SJSA1 (cell line): ENCODE results near the gene TIGD4. TPM values are rescaled to one million over a fixed set of nuclear protein-coding genes. Genes with fewer than 3 reads are reported as not detected.

Experiments
- DNase-seq, 2 experiments: peaks; one replicate each; pipeline ENCODE4 v3.0.0-alpha.2; 2015 to 2020; ENCODE audit warnings: low spot score in 2 of 2, low read depth in 1 of 2
- H3K27ac ChIP-seq: fragments of 250-450 bp; sonication (Bioruptor Pico); 2 replicates; pipeline ENCODE4 v1.5.1; 2020; ENCODE audit warnings: mild to moderate bottlenecking, moderate library complexity
- H3K27me3 ChIP-seq: fragments of 250-450 bp; sonication (Bioruptor Pico); replicated peaks from 2 replicates; pipeline ENCODE4 v1.5.1; 2020; ENCODE audit warnings: mild to moderate bottlenecking, moderate library complexity
- H3K36me3 ChIP-seq: fragments of 250-450 bp; sonication (Bioruptor Pico); 2 replicates; pipeline ENCODE4 v1.5.1; 2020; ENCODE audit warnings: mild to moderate bottlenecking
- H3K4me1 ChIP-seq: fragments of 250-450 bp; sonication (Bioruptor Pico); replicated peaks from 2 replicates; pipeline ENCODE4 v1.6.1; 2021; ENCODE audit warnings: mild to moderate bottlenecking
- H3K4me3 ChIP-seq: fragments of 250-450 bp; sonication (Bioruptor Pico); 2 replicates; pipeline ENCODE4 v1.5.1; 2020; ENCODE audit warnings: mild to moderate bottlenecking
- H3K9me3 ChIP-seq: fragments of 250-450 bp; sonication (Bioruptor Pico); replicated peaks from 2 replicates; pipeline ENCODE4 v1.5.1; 2020; ENCODE audit warnings: mild to moderate bottlenecking
- total RNA-seq: library from RNA; depleted of rRNA; stranded (reverse); fragments of >200 nt; shearing (Covaris generic); gene quantifications from 2 replicates; pipeline ENCODE4 v1.2.3, GENCODE V29; 2014; rRNA removed

TIGD4 gene
- 0.18 TPM in 1 of 2 replicates, not detected in the other for total RNA-seq

- peaks cover 20% of the 10 kb centered on the region for H3K4me1 ChIP-seq
- H3K36me3 ChIP-seq: peaks cover 5% of the 10 kb centered on the region
- H3K9me3 ChIP-seq: no peaks in the 10 kb centered on the region
- H3K4me3 ChIP-seq: peak within 1 kb of the TSS; percentile 63
- peak; percentile 97 for DNase-seq
- H3K27ac ChIP-seq: peak within 1 kb of the TSS; percentile 68
- no peaks in the 10 kb centered on the region for H3K27me3 ChIP-seq
Measured at GRCh38 chr4:152779513-152780266, at the start of gene TIGD4, which contains the start of gene ARFIP1. Gene TIGD4, minus strand, starts transcription at chr4:152779730. Its CDS starts 8,726 bp downstream, at chr4:152771004. Gene ARFIP1, plus strand, starts transcription at chr4:152779954. Its CDS starts 49,680 bp downstream, at chr4:152829634.

GRCh38 chr4:152828122-152828521 is 48.6 kb upstream of the TIGD4 start:
- no peak for DNase-seq
- H3K36me3 ChIP-seq: peaks cover 4% of the 10 kb centered on the region; the same call in 1 of the 2 replicates
- peaks cover 18% of the 10 kb centered on the region for H3K4me1 ChIP-seq
- H3K27ac ChIP-seq: no peak overlapping the region
- no peaks in the 10 kb centered on the region for H3K9me3 ChIP-seq
- no peak overlapping the region for H3K4me3 ChIP-seq
- H3K27me3 ChIP-seq: no peaks in the 10 kb centered on the region

GRCh38 chr4:152825336-152825735 is 45.8 kb upstream of the TIGD4 start:
- no peaks in the 10 kb centered on the region for H3K9me3 ChIP-seq
- peaks cover 18% of the 10 kb centered on the region for H3K4me1 ChIP-seq
- no peak overlapping the region for H3K4me3 ChIP-seq
- H3K36me3 ChIP-seq: no peaks in the 10 kb centered on the region
- DNase-seq: peak in 1 of 2 experiments; percentile 38
- no peak overlapping the region for H3K27ac ChIP-seq
- no peaks in the 10 kb centered on the region for H3K27me3 ChIP-seq

- Histone ChIP-seq H3K36me3 (no peaks in the 10 kb centered on the region), H3K4me3 (no peak overlapping the region), H3K27me3 (no peaks in the 10 kb centered on the region), H3K27ac (no peak overlapping the region), H3K9me3 (no peaks in the 10 kb centered on the region), H3K4me1 (peaks cover 18% of the 10 kb centered on the region)
- no peak for DNase-seq
Measured at GRCh38 chr4:152824561-152824960, 45.0 kb upstream of the TIGD4 start.

- no peaks in the 10 kb centered on the region for H3K27me3 ChIP-seq
- H3K27ac ChIP-seq: no peak overlapping the region
- H3K4me1 ChIP-seq: peaks cover 18% of the 10 kb centered on the region
- H3K4me3 ChIP-seq: no peak overlapping the region
- DNase-seq: no peak
- H3K9me3 ChIP-seq: no peaks in the 10 kb centered on the region
- H3K36me3 ChIP-seq: no peaks in the 10 kb centered on the region
Measured at GRCh38 chr4:152822323-152822722, 42.8 kb upstream of the TIGD4 start.

DNA sequence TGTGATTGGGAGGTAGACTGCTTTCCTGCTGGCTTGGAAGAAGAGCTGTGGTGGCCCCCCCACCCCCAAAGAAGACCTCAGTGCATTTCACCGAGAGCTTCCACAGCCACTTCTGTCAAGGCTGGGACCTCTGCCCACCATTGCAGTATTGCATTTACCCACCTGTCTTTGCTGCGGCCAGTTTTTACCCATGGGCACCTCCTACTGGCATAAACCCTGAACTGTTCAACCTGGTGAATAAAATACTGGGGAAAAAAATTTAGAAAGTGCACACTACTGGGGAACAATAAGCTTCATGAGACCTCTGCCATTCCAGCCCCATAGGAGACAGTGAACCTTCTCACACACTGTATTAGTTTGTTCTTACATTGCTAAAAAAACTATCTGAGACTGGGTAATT is 40.5 kb upstream of the TIGD4 start:
- Histone ChIP-seq H3K4me1 (peaks cover 7% of the 10 kb centered on the region), H3K27ac (no peak overlapping the region)

DNA sequence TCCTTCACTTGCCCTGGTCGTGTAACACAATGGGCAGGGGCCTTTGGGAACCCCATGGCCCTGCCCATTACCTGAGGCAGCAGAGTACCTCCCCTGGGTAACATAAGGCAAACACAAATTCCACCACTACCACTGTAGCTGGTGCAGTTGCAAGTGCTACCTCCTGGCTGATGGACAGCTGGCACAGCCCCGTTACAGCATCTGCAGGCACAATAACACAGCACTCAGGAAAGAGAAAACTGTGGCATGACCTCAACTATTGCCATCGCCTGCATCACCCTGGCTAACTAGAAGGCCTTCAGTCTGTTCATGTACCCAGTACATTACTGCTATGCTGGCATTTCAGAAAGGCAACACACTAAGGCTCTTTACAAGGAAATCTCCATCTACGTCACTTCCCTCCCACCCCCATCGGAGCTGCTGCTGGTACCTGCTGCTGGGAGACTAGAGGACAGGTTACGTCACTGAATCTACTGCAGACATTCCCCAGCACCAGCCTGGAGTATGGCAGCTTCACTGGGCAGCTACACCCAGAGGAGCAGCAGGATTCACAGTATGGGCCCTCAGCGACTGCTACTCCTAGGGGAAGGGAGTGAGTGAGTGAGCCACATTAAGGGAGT is 39.6 kb upstream of the TIGD4 start:
- DNase-seq: no peak
- Histone ChIP-seq H3K27me3 (no peaks in the 10 kb centered on the region), H3K27ac (no peak overlapping the region), H3K4me1 (no peaks in the 10 kb centered on the region), H3K36me3 (no peaks in the 10 kb centered on the region), H3K4me3 (no peak overlapping the region), H3K9me3 (no peaks in the 10 kb centered on the region)

More for the DNA sequence above, 40.5 kb upstream of the TIGD4 start:
- H3K4me3 ChIP-seq: no peak overlapping the region
- H3K27me3 ChIP-seq: no peaks in the 10 kb centered on the region
- no peak for DNase-seq
- no peaks in the 10 kb centered on the region for H3K36me3 ChIP-seq
- no peaks in the 10 kb centered on the region for H3K9me3 ChIP-seq

- H3K9me3 ChIP-seq: no peaks in the 10 kb centered on the region
- no peak overlapping the region for H3K27ac ChIP-seq
- H3K27me3 ChIP-seq: no peaks in the 10 kb centered on the region
- no peaks in the 10 kb centered on the region for H3K4me1 ChIP-seq
- H3K36me3 ChIP-seq: no peaks in the 10 kb centered on the region
- DNase-seq: no peak
- H3K4me3 ChIP-seq: no peak overlapping the region
Measured at GRCh38 chr4:152817331-152817730, 37.8 kb upstream of the TIGD4 start.

- Histone ChIP-seq H3K9me3 (no peaks in the 10 kb centered on the region), H3K36me3 (no peaks in the 10 kb centered on the region), H3K27ac (no peak overlapping the region), H3K4me1 (no peaks in the 10 kb centered on the region), H3K4me3 (no peak overlapping the region), H3K27me3 (no peaks in the 10 kb centered on the region)
- DNase-seq: no peak
Measured at GRCh38 chr4:152815078-152815477, 35.5 kb upstream of the TIGD4 start.

- DNase-seq: no peak
- Histone ChIP-seq H3K4me1 (peaks cover 10% of the 10 kb centered on the region), H3K4me3 (no peak overlapping the region), H3K27me3 (no peaks in the 10 kb centered on the region), H3K36me3 (peaks cover 9% of the 10 kb centered on the region; the same call in 1 of the 2 replicates), H3K27ac (no peak overlapping the region), H3K9me3 (no peaks in the 10 kb centered on the region)
Measured at GRCh38 chr4:152810715-152811287, 31.3 kb upstream of the TIGD4 start.

DNA sequence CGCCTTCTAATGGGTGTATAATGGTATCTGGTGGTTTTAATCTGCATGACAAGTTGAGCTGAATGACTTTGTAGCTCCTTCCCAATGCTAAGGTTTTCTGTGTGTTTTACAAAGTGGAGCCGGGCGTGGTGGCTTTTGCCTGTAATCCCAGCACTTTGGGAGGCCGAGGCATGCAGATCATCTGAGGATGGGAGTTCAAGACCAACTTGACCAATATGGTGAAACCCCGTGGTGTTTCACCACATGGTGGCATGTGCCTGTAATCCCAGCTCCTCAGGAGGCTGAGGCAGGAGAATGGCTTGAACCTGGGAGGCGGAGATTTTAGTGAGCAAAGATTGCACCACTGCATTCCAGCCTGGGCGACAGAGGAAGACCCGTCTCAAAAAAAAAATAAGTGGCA is 29.1 kb upstream of the TIGD4 start:
- peaks cover 9% of the 10 kb centered on the region; the same call in 1 of the 2 replicates for H3K36me3 ChIP-seq
- H3K27me3 ChIP-seq: no peaks in the 10 kb centered on the region
- no peak overlapping the region for H3K27ac ChIP-seq
- H3K9me3 ChIP-seq: no peaks in the 10 kb centered on the region
- peaks cover 10% of the 10 kb centered on the region for H3K4me1 ChIP-seq
- DNase-seq: no peak
- H3K4me3 ChIP-seq: no peak overlapping the region

DNA sequence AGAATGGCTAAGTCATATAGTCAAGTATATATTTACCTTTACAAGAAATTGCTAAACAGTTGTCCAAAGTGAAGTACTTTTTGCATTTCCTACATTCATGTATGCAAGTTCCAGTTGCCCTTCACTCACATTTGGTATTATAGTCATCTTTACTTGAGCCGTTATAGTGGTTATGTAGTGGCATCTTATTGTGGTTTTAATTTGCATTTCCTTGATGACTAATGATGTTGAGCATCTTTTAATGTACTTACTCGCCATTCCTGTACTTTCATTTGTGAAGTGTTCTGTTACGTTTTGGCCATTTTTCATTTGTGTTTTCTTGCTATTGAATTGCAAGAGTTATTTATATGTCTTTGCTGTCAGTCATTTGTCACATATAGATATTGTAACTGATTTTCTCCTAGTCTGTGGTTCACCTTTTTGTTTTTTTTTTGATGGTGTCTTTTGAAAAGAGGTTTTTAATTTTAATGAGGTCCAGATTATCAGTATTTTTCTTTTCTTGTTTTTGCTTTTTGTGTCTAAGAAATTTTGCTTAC is 27.8 kb upstream of the TIGD4 start:
- peak overlapping the region; percentile 28; the same call in 1 of the 2 replicates for H3K27ac ChIP-seq
- H3K4me1 ChIP-seq: peaks cover 10% of the 10 kb centered on the region
- peak in 1 of 2 experiments; percentile 37 for DNase-seq
- peaks cover 9% of the 10 kb centered on the region; the same call in 1 of the 2 replicates for H3K36me3 ChIP-seq
- H3K9me3 ChIP-seq: no peaks in the 10 kb centered on the region
- H3K27me3 ChIP-seq: no peaks in the 10 kb centered on the region
- no peak overlapping the region for H3K4me3 ChIP-seq

DNA sequence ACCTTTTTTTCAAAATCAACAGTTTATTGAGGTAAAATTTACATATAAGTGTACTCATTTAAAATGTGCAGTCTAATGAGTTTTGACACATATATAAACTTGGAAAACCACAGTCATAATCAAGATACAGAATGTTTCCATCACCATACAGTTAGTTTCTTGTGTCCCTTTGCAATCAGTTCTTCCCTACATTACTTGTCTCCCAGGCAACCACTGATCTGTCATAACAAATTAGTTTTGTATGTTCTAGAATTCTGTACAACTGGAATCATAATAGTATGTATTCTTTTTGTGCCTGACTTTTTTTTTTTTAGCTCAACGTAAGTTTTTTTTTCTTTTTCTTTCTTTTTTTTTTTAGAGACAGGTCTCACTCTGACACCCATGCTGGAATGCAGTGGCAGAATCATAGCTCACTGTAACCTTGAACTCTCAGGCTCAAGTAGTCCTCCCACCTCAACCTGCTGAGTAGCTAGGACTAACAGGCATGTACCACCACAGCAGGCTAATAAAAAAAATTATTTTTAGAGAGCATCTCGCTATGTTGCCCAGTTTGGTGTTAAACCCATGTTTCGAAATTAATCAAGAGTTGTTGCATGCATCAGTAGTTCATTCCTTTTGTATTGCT is 27.1 kb upstream of the TIGD4 start:
- Histone ChIP-seq H3K36me3 (peaks cover 9% of the 10 kb centered on the region; the same call in 1 of the 2 replicates), H3K4me1 (peaks cover 10% of the 10 kb centered on the region), H3K9me3 (no peaks in the 10 kb centered on the region), H3K4me3 (no peak overlapping the region), H3K27ac (0 out of 2 replicates have a peak overlapping the region, but pooled peaks have one; percentile 16), H3K27me3 (no peaks in the 10 kb centered on the region)
- DNase-seq: no peak
